Activated T-helper 1 cell treated with anti-CD3 and anti-CD28 coated beads, Interleukin-12 subunit alpha, Interleukin-12 subunit beta, Interleukin-2, Interleukin-4 antibody, amounts not matched to agents 30 ng/mL and 10 ng/mL and 1 ng/mL, durations not matched to agents 14 hours and 24 hours and 36 hours (primary cell): ENCODE data around the gene ATN1. TPM values are rescaled to one million over a fixed set of nuclear protein-coding genes. Genes with fewer than 3 reads are reported as not detected.
A peak's percentile ranks its signal among the peaks of the same experiment; 100 is the strongest.

Experiments used
- DNase-seq: peaks from one replicate; pipeline ENCODE4 v3.0.0; 2021; ENCODE audit warnings: low spot score
- H3K27ac Mint-ChIP-seq: one replicate; pipeline ENCODE4 v1.8.0; 2021; ENCODE audit warnings: mild to moderate bottlenecking, mixed read lengths
- H3K27me3 Mint-ChIP-seq: one replicate; pipeline ENCODE4 v1.8.0; 2022; ENCODE audit warnings: mild to moderate bottlenecking, moderate library complexity, mixed read lengths; ENCODE audit not compliant: insufficient read depth
- H3K36me3 Mint-ChIP-seq: one replicate; pipeline ENCODE4 v1.8.0; 2021; ENCODE audit warnings: low read depth, mixed read lengths
- H3K4me1 Mint-ChIP-seq: one replicate; pipeline ENCODE4 v1.8.0; 2021; ENCODE audit warnings: low read depth, mixed read lengths
- H3K4me3 Mint-ChIP-seq: one replicate; pipeline ENCODE4 v1.8.0; 2021; ENCODE audit warnings: mild to moderate bottlenecking, moderate library complexity, mixed read lengths
- H3K9me3 Mint-ChIP-seq: one replicate; pipeline ENCODE4 v1.8.0; 2021; ENCODE audit warnings: mixed read lengths
- intact Hi-C: fragments of 100-400 bp; cut with micrococcal nuclease; formaldehyde crosslinking; loops from one replicate; pipeline ENCODE4 v1.15.1; 2024
- total RNA-seq: library from RNA; stranded (reverse); gene quantifications from 2 replicates; pipeline ENCODE4 v1.2.3, GENCODE V29; 2022

Gene ATN1
- total RNA-seq, 1 donor from 2014 or later = 71.2 TPM

- Mint-ChIP-seq H3K27ac (no peak overlapping the region), H3K4me1 (peaks cover 40% of the 10 kb centered on the region), H3K36me3 (peaks cover 32% of the 10 kb centered on the region), H3K4me3 (peak overlapping the region; percentile 68), H3K9me3 (no peaks in the 10 kb centered on the region), H3K27me3 (peaks cover 3% of the 10 kb centered on the region)
- DNase-seq = no peak
- intact Hi-C loops = loop anchor here (1.0 to 2.0 kb wide), 8 partner anchors 9 to 189 kb away; partner anchors contain the start of genes C1R, C1RL and LPCAT3
These were observed 3.9 kb upstream of the ATN1 start for GRCh38 chr12:6923851-6924250.

- intact Hi-C loops = loop anchor here (2.0 kb wide), 1 partner anchor 184 kb away; the partner anchor contains the start of gene C1RL
- DNase-seq = no peak
- Mint-ChIP-seq H3K9me3 (no peaks in the 10 kb centered on the region), H3K27me3 (peaks cover 3% of the 10 kb centered on the region), H3K4me1 (peaks cover 40% of the 10 kb centered on the region), H3K27ac (peak overlapping the region; percentile 48), H3K4me3 (peak overlapping the region; percentile 68), H3K36me3 (peaks cover 23% of the 10 kb centered on the region)
These were observed 2.6 kb upstream of the ATN1 start for GRCh38 chr12:6925239-6925539.

- Mint-ChIP-seq H3K4me1 (peaks cover 44% of the 10 kb centered on the region), H3K9me3 (no peaks in the 10 kb centered on the region), H3K36me3 (peaks cover 24% of the 10 kb centered on the region), H3K27ac (peak overlapping the region; percentile 94), H3K27me3 (peaks cover 3% of the 10 kb centered on the region), H3K4me3 (peak overlapping the region; percentile 91)
- intact Hi-C loops = loop anchor here (2.0 kb wide), 1 partner anchor 183 kb away; the partner anchor contains the start of gene C1RL
- no peak for DNase-seq
These were observed 2.0 kb upstream of the ATN1 start for GRCh38 chr12:6925540-6926279.

- Mint-ChIP-seq H3K9me3 (no peaks in the 10 kb centered on the region), H3K27me3 (peaks cover 3% of the 10 kb centered on the region), H3K4me3 (peak overlapping the region; percentile 93), H3K27ac (peak overlapping the region; percentile 77), H3K4me1 (peaks cover 62% of the 10 kb centered on the region), H3K36me3 (peaks cover 10% of the 10 kb centered on the region)
- no peak for DNase-seq
- intact Hi-C loops = no loop called here
These were observed 403 bp downstream of the ATN1 start for GRCh38 chr12:6928022-6928702.

GRCh38 chr12:6928703-6929407, 1.1 kb downstream of the ATN1 start:
- no peaks in the 10 kb centered on the region for H3K9me3 Mint-ChIP-seq
- peaks cover 14% of the 10 kb centered on the region for H3K36me3 Mint-ChIP-seq
- peak overlapping the region; percentile 84 for H3K27ac Mint-ChIP-seq
- H3K4me3 Mint-ChIP-seq = peak overlapping the region; percentile 93
- intact Hi-C loops = no loop called here
- no peak for DNase-seq
- H3K27me3 Mint-ChIP-seq = peaks cover 3% of the 10 kb centered on the region
- peaks cover 64% of the 10 kb centered on the region for H3K4me1 Mint-ChIP-seq

- peaks cover 63% of the 10 kb centered on the region for H3K4me1 Mint-ChIP-seq
These were observed 2.0 kb downstream of the ATN1 start for GRCh38 chr12:6929466-6930452.

GRCh38 chr12:6932766-6933165, 5.0 kb downstream of the ATN1 start:
- Mint-ChIP-seq H3K36me3 (peaks cover 35% of the 10 kb centered on the region), H3K4me3 (peak overlapping the region; percentile 27), H3K27ac (peak overlapping the region; percentile 65), H3K4me1 (peaks cover 74% of the 10 kb centered on the region), H3K27me3 (no peaks in the 10 kb centered on the region), H3K9me3 (no peaks in the 10 kb centered on the region)
- no peak for DNase-seq
- intact Hi-C loops = loop anchor here (2.0 kb wide), 1 partner anchor 18 kb away; the partner anchor contains the start of gene ENO2

More at GRCh38 chr12:6929466-6930452, 2.0 kb downstream of the ATN1 start:
- H3K36me3 Mint-ChIP-seq = peaks cover 18% of the 10 kb centered on the region
- H3K27ac Mint-ChIP-seq = peak overlapping the region; percentile 84
- H3K4me3 Mint-ChIP-seq = peak overlapping the region; percentile 93
- intact Hi-C loops = no loop called here
- H3K9me3 Mint-ChIP-seq = no peaks in the 10 kb centered on the region
- peaks cover 3% of the 10 kb centered on the region for H3K27me3 Mint-ChIP-seq
- no peak for DNase-seq

- no peaks in the 10 kb centered on the region for H3K27me3 Mint-ChIP-seq
- intact Hi-C loops = no loop called here
- H3K9me3 Mint-ChIP-seq = no peaks in the 10 kb centered on the region
- H3K4me1 Mint-ChIP-seq = peaks cover 76% of the 10 kb centered on the region
- H3K4me3 Mint-ChIP-seq = peak overlapping the region; percentile 25
- peak overlapping the region; percentile 98 for H3K27ac Mint-ChIP-seq
- H3K36me3 Mint-ChIP-seq = peaks cover 34% of the 10 kb centered on the region
- DNase-seq = no peak
These were observed 6.4 kb downstream of the ATN1 start for GRCh38 chr12:6934110-6934509.

GRCh38 chr12:6935371-6936193, 7.8 kb downstream of the ATN1 start:
- Mint-ChIP-seq H3K4me1 (peaks cover 66% of the 10 kb centered on the region), H3K27ac (peak overlapping the region; percentile 98), H3K36me3 (peaks cover 41% of the 10 kb centered on the region), H3K27me3 (no peaks in the 10 kb centered on the region), H3K4me3 (peak overlapping the region; percentile 88), H3K9me3 (no peaks in the 10 kb centered on the region)
- intact Hi-C loops = no loop called here
- DNase-seq = no peak

- peaks cover 60% of the 10 kb centered on the region for H3K4me1 Mint-ChIP-seq
- intact Hi-C loops = no loop called here
These were observed 8.5 kb downstream of the ATN1 start for GRCh38 chr12:6936194-6936635.

GRCh38 chr12:6936636-6937480, 9.1 kb downstream of the ATN1 start:
- H3K4me1 Mint-ChIP-seq = peaks cover 60% of the 10 kb centered on the region
- intact Hi-C loops = no loop called here
- peak overlapping the region; percentile 98 for H3K27ac Mint-ChIP-seq
- peak; percentile 50 for DNase-seq
- peaks cover 43% of the 10 kb centered on the region for H3K36me3 Mint-ChIP-seq
- no peaks in the 10 kb centered on the region for H3K9me3 Mint-ChIP-seq
- H3K4me3 Mint-ChIP-seq = peak overlapping the region; percentile 88
- H3K27me3 Mint-ChIP-seq = no peaks in the 10 kb centered on the region

More at GRCh38 chr12:6936194-6936635, 8.5 kb downstream of the ATN1 start:
- Mint-ChIP-seq H3K27me3 (no peaks in the 10 kb centered on the region), H3K4me3 (peak overlapping the region; percentile 88), H3K9me3 (no peaks in the 10 kb centered on the region), H3K36me3 (peaks cover 43% of the 10 kb centered on the region), H3K27ac (peak overlapping the region; percentile 98)
- no peak for DNase-seq
